Rectal smooth muscle tissue (tissue), 1 donor: Measurements from ENCODE around the gene WEE1.

Experiments
- H3K27ac ChIP-seq: one replicate; pipeline ENCODE4 v1.7.0; 2013; ENCODE audit warnings: low read depth, low read length, inconsistent platforms
- H3K27me3 ChIP-seq: one replicate; pipeline ENCODE4 v1.7.0; 2013; ENCODE audit warnings: low read length; ENCODE audit not compliant: control insufficient read depth, insufficient read depth
- H3K36me3 ChIP-seq: one replicate; pipeline ENCODE4 v1.7.0; 2013; ENCODE audit warnings: low read length; ENCODE audit not compliant: control insufficient read depth, insufficient read depth
- H3K4me1 ChIP-seq: one replicate; pipeline ENCODE4 v1.7.0; 2013; ENCODE audit warnings: low read length; ENCODE audit not compliant: control insufficient read depth, insufficient read depth
- H3K4me3 ChIP-seq: one replicate; pipeline ENCODE4 v1.7.0; 2013; ENCODE audit warnings: low read length
- H3K9ac ChIP-seq: one replicate; pipeline ENCODE4 v1.7.0; 2013; ENCODE audit warnings: low read length

Gene WEE1

GRCh38 chr11:9573052-9573774 is at the start of gene WEE1:
Gene WEE1 (plus strand): TSS chr11:9573670. CDS start chr11:9573934, 264 bp downstream.
- no peaks in the 10 kb centered on the region for H3K27me3 ChIP-seq
- peak within 1 kb of the TSS; percentile 88 for H3K9ac ChIP-seq
- peak within 1 kb of the TSS; percentile 97 for H3K27ac ChIP-seq
- H3K4me3 ChIP-seq = peak within 1 kb of the TSS; percentile 91
- H3K4me1 ChIP-seq = peaks cover 20% of the 10 kb centered on the region
- H3K36me3 ChIP-seq = no peaks in the 10 kb centered on the region

GRCh38 chr11:9524001-9524400 is 49.5 kb upstream of the WEE1 start:
- Histone ChIP-seq H3K36me3 (peaks cover 3% of the 10 kb centered on the region), H3K4me1 (peaks cover 12% of the 10 kb centered on the region), H3K9ac (no peak overlapping the region), H3K27ac (no peak overlapping the region), H3K27me3 (no peaks in the 10 kb centered on the region), H3K4me3 (no peak overlapping the region)

DNA sequence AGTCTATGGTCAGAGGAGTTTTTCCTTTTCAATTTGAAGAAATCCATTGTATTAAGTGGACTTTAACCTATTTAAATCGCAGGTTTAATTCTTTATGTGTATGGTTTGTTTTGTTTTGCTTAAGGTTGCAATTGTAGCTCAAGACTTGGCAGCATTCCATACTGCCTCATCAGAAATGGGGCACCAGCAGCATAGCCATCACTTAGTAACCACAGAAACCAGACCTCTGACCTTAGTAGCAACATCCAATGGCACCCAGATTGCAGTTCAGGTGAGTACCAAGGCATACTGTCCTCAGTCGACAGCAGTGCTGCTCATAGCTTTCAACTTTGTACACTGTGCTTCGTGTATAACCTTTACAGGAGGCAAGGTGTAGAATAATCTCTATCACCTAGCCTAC is 48.4 kb upstream of the WEE1 start:
- Histone ChIP-seq H3K36me3 (peaks cover 3% of the 10 kb centered on the region), H3K9ac (no peak overlapping the region), H3K4me1 (peaks cover 22% of the 10 kb centered on the region), H3K4me3 (no peak overlapping the region), H3K27ac (no peak overlapping the region), H3K27me3 (no peaks in the 10 kb centered on the region)

DNA sequence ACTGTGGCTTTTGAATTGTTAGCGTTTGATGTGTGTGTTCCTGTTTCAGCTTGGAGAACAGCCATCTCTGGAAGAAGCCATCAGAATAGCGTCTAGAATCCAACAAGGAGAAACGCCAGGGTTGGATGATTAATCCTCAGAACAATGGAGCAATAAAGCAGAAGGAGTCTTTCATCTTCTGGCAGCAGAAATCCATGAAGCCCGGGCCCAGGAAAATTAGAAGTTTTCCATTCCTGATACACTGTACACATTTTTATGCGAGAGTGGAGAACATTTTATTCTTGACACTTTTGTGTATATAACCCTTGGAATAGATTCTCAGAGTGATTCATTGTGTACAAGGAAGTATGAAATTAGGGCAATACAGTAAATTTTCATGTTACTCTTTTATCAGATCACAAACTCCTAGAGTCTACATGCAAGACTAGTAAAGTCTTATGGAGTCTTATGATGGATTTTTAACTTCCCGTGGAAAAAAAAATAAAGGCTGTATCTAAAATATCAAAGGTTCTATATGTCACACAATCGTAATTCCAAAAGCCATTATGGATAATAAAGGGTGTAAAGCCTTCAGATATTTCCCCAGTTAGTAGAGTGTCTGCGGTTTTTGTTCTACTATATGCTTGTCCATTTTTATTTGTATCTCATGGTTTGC is 45.9 kb upstream of the WEE1 start:
- no peaks in the 10 kb centered on the region for H3K36me3 ChIP-seq
- H3K27ac ChIP-seq = peak overlapping the region; percentile 58
- no peak overlapping the region for H3K9ac ChIP-seq
- H3K4me3 ChIP-seq = peak overlapping the region; percentile 3
- no peaks in the 10 kb centered on the region for H3K27me3 ChIP-seq
- peaks cover 23% of the 10 kb centered on the region for H3K4me1 ChIP-seq

GRCh38 chr11:9528136-9528501 is 45.4 kb upstream of the WEE1 start:
- Histone ChIP-seq H3K27me3 (no peaks in the 10 kb centered on the region), H3K36me3 (no peaks in the 10 kb centered on the region), H3K4me1 (peaks cover 23% of the 10 kb centered on the region), H3K4me3 (no peak overlapping the region), H3K27ac (peak overlapping the region; percentile 58), H3K9ac (no peak overlapping the region)

GRCh38 chr11:9528573-9529333 is 44.7 kb upstream of the WEE1 start:
- Histone ChIP-seq H3K4me3 (no peak overlapping the region), H3K4me1 (peaks cover 23% of the 10 kb centered on the region), H3K27me3 (no peaks in the 10 kb centered on the region), H3K9ac (no peak overlapping the region), H3K27ac (peak overlapping the region; percentile 12), H3K36me3 (no peaks in the 10 kb centered on the region)

DNA sequence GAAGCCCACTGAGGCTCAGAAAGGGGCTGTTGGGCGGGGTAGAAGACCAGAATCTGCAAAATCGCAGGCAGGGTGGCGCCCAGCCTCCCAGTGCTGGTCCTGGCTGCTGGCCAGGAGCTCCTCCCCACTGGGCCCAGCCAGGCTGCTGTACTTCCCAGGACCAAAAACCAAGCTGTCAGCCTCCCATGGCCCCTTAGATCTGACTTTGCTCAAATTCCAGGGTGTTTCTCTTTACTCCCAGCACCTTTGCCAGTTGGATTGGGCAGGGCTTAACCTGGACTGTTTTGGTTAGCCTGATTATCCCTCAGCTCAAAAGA is 44.2 kb upstream of the WEE1 start:
- no peaks in the 10 kb centered on the region for H3K36me3 ChIP-seq
- H3K4me1 ChIP-seq = peaks cover 23% of the 10 kb centered on the region
- H3K27ac ChIP-seq = peak overlapping the region; percentile 21
- no peaks in the 10 kb centered on the region for H3K27me3 ChIP-seq
- H3K9ac ChIP-seq = no peak overlapping the region
- no peak overlapping the region for H3K4me3 ChIP-seq

GRCh38 chr11:9530020-9530621 is 43.3 kb upstream of the WEE1 start:
- no peaks in the 10 kb centered on the region for H3K36me3 ChIP-seq
- no peaks in the 10 kb centered on the region for H3K27me3 ChIP-seq
- H3K9ac ChIP-seq = peak overlapping the region; percentile 11
- peaks cover 23% of the 10 kb centered on the region for H3K4me1 ChIP-seq
- peak overlapping the region; percentile 21 for H3K27ac ChIP-seq
- H3K4me3 ChIP-seq = no peak overlapping the region

- Histone ChIP-seq H3K4me3 (no peak overlapping the region), H3K4me1 (peaks cover 23% of the 10 kb centered on the region), H3K36me3 (no peaks in the 10 kb centered on the region), H3K27ac (no peak overlapping the region), H3K27me3 (no peaks in the 10 kb centered on the region), H3K9ac (no peak overlapping the region)
Measured at GRCh38 chr11:9530901-9531625, 42.4 kb upstream of the WEE1 start.

- no peaks in the 10 kb centered on the region for H3K27me3 ChIP-seq
- H3K27ac ChIP-seq = no peak overlapping the region
- H3K4me1 ChIP-seq = peaks cover 12% of the 10 kb centered on the region
- H3K9ac ChIP-seq = no peak overlapping the region
- no peak overlapping the region for H3K4me3 ChIP-seq
- H3K36me3 ChIP-seq = peaks cover under 1% of the 10 kb centered on the region
Measured at GRCh38 chr11:9533058-9533457, 40.4 kb upstream of the WEE1 start.

DNA sequence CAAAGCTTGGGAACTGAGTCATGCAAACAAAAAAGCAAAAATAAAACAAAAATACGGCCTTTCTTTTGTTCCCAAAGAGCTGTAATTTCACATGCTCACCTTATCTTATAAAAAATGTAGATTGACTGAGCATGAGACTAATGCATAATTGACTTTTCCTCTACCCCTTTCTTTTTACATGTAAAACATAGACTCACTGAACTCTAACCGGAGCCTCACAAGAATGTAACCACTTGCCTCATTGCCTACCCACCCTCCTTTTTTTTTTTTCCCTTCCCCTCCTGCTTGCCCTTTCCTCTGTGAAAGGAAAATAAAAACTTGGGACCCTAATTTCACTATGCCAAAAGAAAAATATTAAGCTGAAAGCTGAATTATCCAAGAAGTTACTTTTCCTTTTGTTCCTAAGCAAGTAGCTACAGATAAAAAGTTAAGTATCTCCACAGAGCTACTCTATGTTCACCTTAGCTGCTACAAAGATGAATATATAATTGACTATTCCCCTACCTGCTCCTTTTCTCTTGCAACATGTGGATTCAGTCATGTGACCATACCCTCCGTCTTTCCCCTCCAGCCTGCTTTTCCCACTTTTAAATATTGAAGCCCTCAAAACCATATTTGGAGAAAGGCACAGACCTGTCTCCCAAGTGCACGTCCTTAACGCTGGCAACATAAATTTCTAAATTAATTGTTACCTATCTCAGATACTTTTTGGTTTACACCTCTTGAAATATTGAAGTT is 39.6 kb upstream of the WEE1 start:
- Histone ChIP-seq H3K4me1 (peaks cover 12% of the 10 kb centered on the region), H3K4me3 (no peak overlapping the region), H3K27me3 (no peaks in the 10 kb centered on the region), H3K27ac (no peak overlapping the region), H3K36me3 (peaks cover 2% of the 10 kb centered on the region), H3K9ac (no peak overlapping the region)
